GM12878 (cell line): ENCODE results near the gene SAMD1. TPM values are rescaled to one million over a fixed set of nuclear protein-coding genes. Genes with fewer than 3 reads are reported as not detected.
A peak's percentile ranks its signal among the peaks of the same experiment; 100 is the strongest.

ENCODE experiments used
- CBX3 ChIP-seq: fragments of 200-600 bp; sonication (generic); IDR thresholded peaks from 2 replicates; pipeline ENCODE4 v1.6.1; 2016; ENCODE audit warnings: low read depth, borderline replicate concordance
- CHD2 ChIP-seq: IDR thresholded peaks from 2 replicates; pipeline ENCODE4 v1.6.1; 2011; ENCODE audit warnings: low read depth, low read length, improper control_type of control experiment, borderline replicate concordance
- ETV6 ChIP-seq, 2 experiments: fragments of 450-650 bp in 1 of 2; IDR thresholded peaks in 1 of 2; conservative IDR thresholded peaks in 1 of 2; 2 replicates each; pipeline ENCODE4 v1.6.1; 2014; ENCODE audit warnings: antibody characterized with exemption in 1 of 2, borderline replicate concordance in 1 of 2, low read depth in 1 of 2, mild to moderate bottlenecking in 1 of 2, moderate library complexity in 1 of 2
- FOS ChIP-seq: IDR thresholded peaks from 3 replicates; pipeline ENCODE4 v1.6.1; 2011; ENCODE audit warnings: borderline replicate concordance; ENCODE audit not compliant: insufficient read length; ENCODE audit errors: extremely low read depth
- HDAC6 ChIP-seq: fragments of 200-600 bp; sonication (generic); IDR thresholded peaks from one replicate; pipeline ENCODE4 v1.8.0; 2017; ENCODE audit warnings: antibody characterized with exemption; ENCODE audit not compliant: unreplicated experiment
- IKZF1 ChIP-seq: fragments of 450-650 bp; conservative IDR thresholded peaks from 2 replicates; pipeline ENCODE4 v1.6.1; 2017; ENCODE audit warnings: antibody characterized with exemption, mild to moderate bottlenecking
- IRF3 ChIP-seq: fragments of 450-650 bp; IDR thresholded peaks from 2 replicates; pipeline ENCODE4 v1.6.1; 2014; ENCODE audit warnings: mild to moderate bottlenecking
- JUNB ChIP-seq: IDR thresholded peaks from 2 replicates; pipeline ENCODE4 v1.6.1; 2016; ENCODE audit warnings: antibody characterized with exemption, mild to moderate bottlenecking
- KLF5 ChIP-seq: fragments of 450-650 bp; IDR thresholded peaks from 2 replicates; pipeline ENCODE4 v1.6.1; 2014; ENCODE audit warnings: mild to moderate bottlenecking; ENCODE audit not compliant: partially characterized antibody
- MAX ChIP-seq: IDR thresholded peaks from 2 replicates; pipeline ENCODE4 v1.6.1; 2012; ENCODE audit warnings: low read depth, low read length, improper control_type of control experiment
- MLLT1 ChIP-seq: fragments of 450-650 bp; IDR thresholded peaks from 2 replicates; pipeline ENCODE4 v1.6.1; 2016; ENCODE audit warnings: mild to moderate bottlenecking
- MYC ChIP-seq: IDR thresholded peaks from 2 replicates; pipeline ENCODE4 v1.6.1; 2011; ENCODE audit warnings: mild to moderate bottlenecking, low read length, moderate library complexity, inconsistent platforms; ENCODE audit not compliant: insufficient read depth, insufficient replicate concordance, insufficient read length, severe bottlenecking
- NFXL1 ChIP-seq: fragments of 450-650 bp; IDR thresholded peaks from 2 replicates; pipeline ENCODE4 v1.6.1; 2017; ENCODE audit warnings: antibody characterized with exemption, mild to moderate bottlenecking, borderline replicate concordance
- NR2C1 ChIP-seq: fragments of 450-650 bp; IDR thresholded peaks from 2 replicates; pipeline ENCODE4 v1.6.1; 2017; ENCODE audit warnings: antibody characterized with exemption, mild to moderate bottlenecking, moderate library complexity
- PML ChIP-seq: IDR thresholded peaks from 2 replicates; pipeline ENCODE4 v1.6.1; 2012; ENCODE audit warnings: low read length, inconsistent platforms
- RAD51 ChIP-seq: fragments of 450-650 bp; IDR thresholded peaks from 2 replicates; pipeline ENCODE4 v1.6.1; 2016; ENCODE audit warnings: moderate library complexity, mild to moderate bottlenecking, inconsistent platforms
- RELA ChIP-seq: fragments of 450-650 bp; IDR thresholded peaks from 2 replicates; pipeline ENCODE4 v1.8.0; 2014; ENCODE audit warnings: borderline replicate concordance; ENCODE audit not compliant: partially characterized antibody
- SIN3A ChIP-seq: IDR thresholded peaks from 2 replicates; pipeline ENCODE4 v1.6.1; 2012; ENCODE audit warnings: low read depth, low read length, improper control_type of control experiment
- STAT1 ChIP-seq: fragments of 450-650 bp; conservative IDR thresholded peaks from 2 replicates; pipeline ENCODE4 v1.6.1; 2014; ENCODE audit warnings: antibody characterized with exemption, mild to moderate bottlenecking
- SUPT20H ChIP-seq: IDR thresholded peaks from 2 replicates; pipeline ENCODE4 v1.6.1; 2011; ENCODE audit warnings: low read depth, mild to moderate bottlenecking, low read length, moderate library complexity, borderline replicate concordance; ENCODE audit not compliant: control insufficient read depth
- USF2 ChIP-seq: IDR thresholded peaks from 2 replicates; pipeline ENCODE4 v1.6.1; 2011; ENCODE audit warnings: low read depth, low read length, improper control_type of control experiment, borderline replicate concordance
- ZBED1 ChIP-seq: IDR thresholded peaks from 2 replicates; pipeline ENCODE4 v1.6.1; 2016; ENCODE audit warnings: borderline replicate concordance
- ZBTB33 ChIP-seq: fragments of 450-650 bp; IDR thresholded peaks from 2 replicates; pipeline ENCODE4 v1.6.1; 2017; ENCODE audit warnings: mild to moderate bottlenecking
- ZNF207 ChIP-seq: fragments of 450-650 bp; IDR thresholded peaks from 2 replicates; pipeline ENCODE4 v1.6.1; 2014; ENCODE audit warnings: antibody characterized with exemption, mild to moderate bottlenecking, borderline replicate concordance
- ZSCAN29 ChIP-seq: fragments of 450-650 bp; IDR thresholded peaks from 2 replicates; pipeline ENCODE4 v1.6.1; 2017; ENCODE audit warnings: mild to moderate bottlenecking, moderate library complexity
- polyA plus RNA-seq, 11 experiments: library from polyadenylated mRNA; depleted of rRNA in 4 of 11; unstranded in 6 of 11; stranded (reverse) in 5 of 11; fragments of >200 nt; fragmentation: Nextera tagmentation in 4 of 11; fragmentation: Illumina TruSeq in 1 of 11; extraction: Ambion mirVana in 4 of 11; extraction: Trizol in 1 of 11; gene quantifications; 1 replicate in 1 of 11; 2 replicates in 10 of 11; pipeline versions ENCODE4 v1.2.1 to v1.2.3, GENCODE V29; 2011 to 2016; ENCODE audit warnings: inconsistent platforms in 2 of 11, missing spikeins in 2 of 11, low read depth in 1 of 11
- total RNA-seq, 4 experiments: library from RNA; depleted of rRNA in 3 of 4; stranded (reverse); fragments of >200 nt in 3 of 4; fragmentation: Illumina TruSeq in 1 of 4; extraction: Trizol in 1 of 4; gene quantifications; 2 replicates each; pipeline versions ENCODE4 v1.2.1 to v1.2.3, GENCODE V29; 2013 to 2021

The SAMD1 gene
- total and polyA plus RNA-seq, 10 of the 15 experiments (the other 5 are each of a cell fraction or from before 2014, with no cell fraction given) = 3.0 to 71.7 (median 19.3) TPM

GRCh38 chr19:14073261-14073924 lies 17.2 kb downstream of the SAMD1 start (continued):
- TF ChIP-seq RELA = no peak
- no peak for TF ChIP-seq ZNF207
- no peak for TF ChIP-seq FOS
- TF ChIP-seq STAT1 = no peak
- TF ChIP-seq MYC = no peak
- peak; percentile 65; the same call in 1 of the 2 replicates for TF ChIP-seq ZSCAN29
- TF ChIP-seq KLF5 = no peak
- TF ChIP-seq HDAC6 = peak; percentile 99
- TF ChIP-seq MLLT1 = no peak
- TF ChIP-seq PML = no peak
- no peak for TF ChIP-seq NFXL1
- no peak for TF ChIP-seq SUPT20H
- TF ChIP-seq IRF3 = no peak
- no peak; the same call in 1 of the 2 replicates for TF ChIP-seq MAX
- TF ChIP-seq ETV6 (conservative IDR thresholded peaks at IDR 0.05 in 1 of 2, IDR thresholded peaks at IDR 0.05 in 1 of 2; ENCODE audit: borderline replicate concordance in 1 of 2, low read depth in 1 of 2) = no peak
- no peak for TF ChIP-seq RAD51
- no peak for TF ChIP-seq USF2
- no peak for TF ChIP-seq ZBTB33
- TF ChIP-seq JUNB = no peak
- TF ChIP-seq ZBED1 = no peak
- peak; percentile 12; the same call in 1 of the 2 replicates for TF ChIP-seq SIN3A
- no peak for TF ChIP-seq CHD2
- TF ChIP-seq CBX3 = no peak
- TF ChIP-seq IKZF1 = peak; percentile 82
- TF ChIP-seq NR2C1 = peak; percentile 41; the same call in 1 of the 2 replicates
